Pancreas (tissue), 10 donors: ENCODE measurements around the gene P3H3. TPM values are rescaled to one million over a fixed set of nuclear protein-coding genes. Genes with fewer than 3 reads are reported as not detected.

Experiments
- ATAC-seq, 4 donors: fragments of 200-7000 bp; cut with Tn5 transposase; one replicate each; pipeline versions ENCODE4 v1.8.0 to v1.9.1; 2020; ENCODE audit warnings: mild to moderate bottlenecking in 4 of 4, moderate library complexity in 4 of 4
- DNase-seq, 6 donors: peaks; one replicate each; pipeline ENCODE4 v3.0.0-alpha.2; 2020
- FAIRE-seq: peaks from 2 replicates; lab custom pipeline; 2012; peaks lifted over from hg19 to GRCh38; lab: Jason Lieb, UNC
- H3K27ac ChIP-seq, 4 donors: fragments of 200-600 bp; sonication (generic); 1 replicate in 3 of 4; 2 replicates in 1 of 4; pipeline versions ENCODE4 v1.5.0 to v1.8.0; 2020
- H3K27me3 ChIP-seq, 4 donors: fragments of 200-600 bp; one replicate each; pipeline ENCODE4 v1.8.0; 2021
- H3K36me3 ChIP-seq, 3 donors: fragments of 200-600 bp; sonication (generic) in 1 of 3; one replicate each; pipeline versions ENCODE4 v1.5.0 to v1.8.0; 2020 to 2021
- H3K4me1 ChIP-seq, 3 donors: fragments of 200-600 bp; one replicate each; pipeline ENCODE4 v1.8.0; 2021
- H3K4me3 ChIP-seq, 4 donors: fragments of 200-600 bp; sonication (generic) in 2 of 4; one replicate each; pipeline versions ENCODE4 v1.5.0 to v1.8.0; 2020 to 2021
- H3K9me3 ChIP-seq, 4 donors: fragments of 200-600 bp; one replicate each; pipeline ENCODE4 v1.8.0; 2021
- CTCF ChIP-seq, 4 donors: fragments of 200-600 bp; sonication (generic) in 3 of 4; IDR thresholded peaks; one replicate each; pipeline versions ENCODE4 v1.5.0 to v1.8.0; 2021; ENCODE audit warnings: antibody characterized with exemption in 4 of 4
- WGBS, 2 donors: extraction: QIAGEN DNeasy Blood & Tissue Kit; methylation state at CpG; one replicate each; pipeline ENCODE4 v1.1.7; 2013; 5-methylcytosine and 5-hydroxymethylcytosine counted together
- intact Hi-C, 3 donors: fragments of 100-400 bp; cut with DNase I; formaldehyde crosslinking; loops; one replicate each; pipeline versions ENCODE4 v1.11.1 to v1.14.2; 2022
- polyA plus RNA-seq, 2 donors: library from polyadenylated mRNA; stranded (reverse); fragments of 200-250 nt; gene quantifications; one replicate each; pipeline ENCODE4 v1.2.3, GENCODE V29; 2013
- total RNA-seq, 6 donors: library from RNA; stranded (reverse); fragmentation: NEBNext Ultra II Directional in 4 of 6; extraction: Animal tissue kit (Norgen Biotek cat#: 25700) in 4 of 6; gene quantifications; one replicate each; pipeline versions ENCODE4 v1.2.1 to v1.2.4, GENCODE V29; 2021 to 2023
- donor health status: healthy with polysubstance abuse.
- donor health status: DM: no; HTN: no; CAD: no; lungs with moderate emphysema.
- donor health status: DM: no; HTN: no; CAD: no.
- donor health status: control.
- donor health status: control.
- donor health status: Bipolar disorder and iron deficiency.
- donor health status: DM: yes; HTN: yes; CAD: no.
- donor health status: DM: no; HTN: no; CAD: no.
- donor health status: DM: no; HTN: no; CAD: no.
- donor health status: DM: yes; HTN: yes; CAD: no.

Gene P3H3
- total and polyA plus RNA-seq, 8 donors: 5.6 to 32.8 (median 10.2) TPM

GRCh38 chr12:6790496-6791150, 37.6 kb upstream of the P3H3 start:
- Histone ChIP-seq H3K27ac (no peak overlapping the region), H3K4me1 (no peaks in the 10 kb centered on the region), H3K9me3 (no peaks in the 10 kb centered on the region), H3K27me3 (no peaks in the 10 kb centered on the region), H3K4me3 (no peak overlapping the region), H3K36me3 (no peaks in the 10 kb centered on the region)
- ATAC-seq: no peak
- WGBS, 2 donors: 68 to 80% methylated on average over 12 of the region's 12 CpGs
- DNase-seq: no peak
- TF ChIP-seq CTCF (IDR thresholded peaks at IDR 0.05): no peak
- no peak for FAIRE-seq
- intact Hi-C loops: no loop called here

- Histone ChIP-seq H3K36me3 (no peaks in the 10 kb centered on the region), H3K4me1 (no peaks in the 10 kb centered on the region), H3K4me3 (no peak overlapping the region), H3K27ac (peak overlapping the region in 1 of 4 donors; percentile 36), H3K9me3 (no peaks in the 10 kb centered on the region), H3K27me3 (no peaks in the 10 kb centered on the region)
- DNase-seq (peak in 1 of 6 donors; percentile 31), FAIRE-seq (no peak), ATAC-seq (peak in 1 of 4 donors; percentile 23)
- TF ChIP-seq CTCF (IDR thresholded peaks at IDR 0.05): no peak
- intact Hi-C loops: no loop called here
- WGBS, 2 donors: 77 to 78% methylated on average over 13 of the region's 13 CpGs
These were observed 36.2 kb upstream of the P3H3 start for GRCh38 chr12:6791931-6792520.

GRCh38 chr12:6792522-6793201, 35.5 kb upstream of the P3H3 start:
- peak in 3 of 4 donors; percentile 35 to 81 (median 69) for ATAC-seq
- WGBS, 2 donors: 38 to 44% methylated on average over 12 of the region's 12 CpGs
- Histone ChIP-seq H3K4me1 (no peaks in the 10 kb centered on the region), H3K9me3 (no peaks in the 10 kb centered on the region), H3K4me3 (no peak overlapping the region), H3K36me3 (no peaks in the 10 kb centered on the region), H3K27ac (peak overlapping the region in 1 of 4 donors; percentile 36), H3K27me3 (no peaks in the 10 kb centered on the region)
- intact Hi-C loops: no loop called here
- TF ChIP-seq CTCF (IDR thresholded peaks at IDR 0.05): no peak
- no peak for FAIRE-seq
- DNase-seq: peak in 2 of 6 donors; percentile 30 to 50

GRCh38 chr12:6795088-6795487, 33.1 kb upstream of the P3H3 start:
- intact Hi-C loops: no loop called here
- WGBS, 2 donors: 42 to 49% methylated on average over 2 of the region's 2 CpGs
- no peak for FAIRE-seq

More at GRCh38 chr12:6795088-6795487, 33.1 kb upstream of the P3H3 start:
- Histone ChIP-seq H3K27ac (no peak overlapping the region), H3K27me3 (no peaks in the 10 kb centered on the region), H3K36me3 (no peaks in the 10 kb centered on the region), H3K4me1 (no peaks in the 10 kb centered on the region), H3K9me3 (no peaks in the 10 kb centered on the region), H3K4me3 (no peak overlapping the region)
- no peak for TF ChIP-seq CTCF (IDR thresholded peaks at IDR 0.05)
- DNase-seq (no peak), ATAC-seq (no peak)
